Peyer's patch (tissue), 4 donors: ENCODE data around the gene P2RY14. TPM values are rescaled to one million over a fixed set of nuclear protein-coding genes. Genes with fewer than 3 reads are reported as not detected.

ENCODE experiments used
- DNase-seq, 3 donors: peaks; one replicate each; pipeline ENCODE4 v3.0.0-alpha.2; 2017 to 2019
- H3K27ac ChIP-seq, 4 donors: fragments of 200-600 bp; sonication (generic); one replicate each; pipeline ENCODE4 v1.5.1; 2016 to 2019
- H3K27me3 ChIP-seq, 2 donors: fragments of 200-600 bp; sonication (generic); one replicate each; pipeline ENCODE4 v1.5.1; 2019
- H3K36me3 ChIP-seq, 3 donors: fragments of 200-600 bp; sonication (generic); one replicate each; pipeline ENCODE4 v1.5.1; 2016 to 2019
- H3K4me1 ChIP-seq, 4 donors: fragments of 200-600 bp; sonication (generic); one replicate each; pipeline ENCODE4 v1.5.1; 2016 to 2019
- H3K4me3 ChIP-seq, 4 donors: fragments of 200-600 bp; sonication (generic); 1 replicate in 3 of 4; 2 replicates in 1 of 4; pipeline ENCODE4 v1.5.1; 2016 to 2019; ENCODE audit warnings: mild to moderate bottlenecking in 1 of 4
- H3K9me3 ChIP-seq, 4 donors: fragments of 200-600 bp; sonication (generic); one replicate each; pipeline ENCODE4 v1.5.1; 2016 to 2019; ENCODE audit warnings: mild to moderate bottlenecking in 1 of 4
- POLR2A ChIP-seq, 2 donors: fragments of 450-650 bp; IDR thresholded peaks; one replicate each; pipeline ENCODE4 v1.5.1; 2017; ENCODE audit warnings: antibody characterized with exemption in 2 of 2, mild to moderate bottlenecking in 2 of 2, moderate library complexity in 2 of 2
- total RNA-seq, 4 donors: library from RNA; depleted of rRNA; stranded (reverse); fragments of >200 nt; gene quantifications; one replicate each; pipeline ENCODE4 v1.1.0, GENCODE V29; 2016
- TF ChIP-seq, protein P1 (sequence below), 6 experiments: fragments of 450-650 bp in 4 of 6; fragments of 200-600 bp in 2 of 6; sonication (generic) in 1 of 6; IDR thresholded peaks; one replicate each; pipeline ENCODE4 v1.5.1; 2017 to 2019; ENCODE audit warnings: antibody characterized with exemption in 6 of 6, mild to moderate bottlenecking in 3 of 6, moderate library complexity in 1 of 6

P2RY14 gene
- total RNA-seq, 4 donors from 2014 or later, result 1.2 to 3.6 (median 2.0) TPM

DNA sequence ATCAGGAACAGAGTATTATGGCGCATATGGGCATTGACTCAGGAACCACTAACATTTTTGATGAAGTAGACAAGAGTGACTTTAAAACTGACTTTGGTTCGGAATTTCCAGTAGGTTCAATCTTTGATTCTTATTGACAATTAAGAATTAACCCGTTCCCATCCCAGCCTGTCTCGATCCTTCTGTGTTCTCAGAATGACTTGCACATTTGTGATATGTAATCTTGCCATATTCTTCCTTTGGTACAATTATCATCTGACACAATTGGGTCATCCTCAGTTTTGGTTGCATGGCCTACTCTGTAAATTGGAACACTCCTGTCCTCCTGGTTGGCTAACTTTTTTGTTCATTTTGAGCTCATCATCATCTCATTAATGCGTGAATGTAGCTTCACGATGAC, 85.8 kb downstream of the P2RY14 start:
- Histone ChIP-seq H3K4me1 (no peaks in the 10 kb centered on the region), H3K27me3 (no peaks in the 10 kb centered on the region), H3K27ac (no peak overlapping the region), H3K9me3 (no peaks in the 10 kb centered on the region), H3K4me3 (no peak overlapping the region), H3K36me3 (no peaks in the 10 kb centered on the region)
- TF ChIP-seq, protein P1, sequence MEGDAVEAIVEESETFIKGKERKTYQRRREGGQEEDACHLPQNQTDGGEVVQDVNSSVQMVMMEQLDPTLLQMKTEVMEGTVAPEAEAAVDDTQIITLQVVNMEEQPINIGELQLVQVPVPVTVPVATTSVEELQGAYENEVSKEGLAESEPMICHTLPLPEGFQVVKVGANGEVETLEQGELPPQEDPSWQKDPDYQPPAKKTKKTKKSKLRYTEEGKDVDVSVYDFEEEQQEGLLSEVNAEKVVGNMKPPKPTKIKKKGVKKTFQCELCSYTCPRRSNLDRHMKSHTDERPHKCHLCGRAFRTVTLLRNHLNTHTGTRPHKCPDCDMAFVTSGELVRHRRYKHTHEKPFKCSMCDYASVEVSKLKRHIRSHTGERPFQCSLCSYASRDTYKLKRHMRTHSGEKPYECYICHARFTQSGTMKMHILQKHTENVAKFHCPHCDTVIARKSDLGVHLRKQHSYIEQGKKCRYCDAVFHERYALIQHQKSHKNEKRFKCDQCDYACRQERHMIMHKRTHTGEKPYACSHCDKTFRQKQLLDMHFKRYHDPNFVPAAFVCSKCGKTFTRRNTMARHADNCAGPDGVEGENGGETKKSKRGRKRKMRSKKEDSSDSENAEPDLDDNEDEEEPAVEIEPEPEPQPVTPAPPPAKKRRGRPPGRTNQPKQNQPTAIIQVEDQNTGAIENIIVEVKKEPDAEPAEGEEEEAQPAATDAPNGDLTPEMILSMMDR (IDR thresholded peaks at IDR 0.05), result no peak
- no peak for TF ChIP-seq POLR2A (IDR thresholded peaks at IDR 0.05)
- no peak for DNase-seq

DNA sequence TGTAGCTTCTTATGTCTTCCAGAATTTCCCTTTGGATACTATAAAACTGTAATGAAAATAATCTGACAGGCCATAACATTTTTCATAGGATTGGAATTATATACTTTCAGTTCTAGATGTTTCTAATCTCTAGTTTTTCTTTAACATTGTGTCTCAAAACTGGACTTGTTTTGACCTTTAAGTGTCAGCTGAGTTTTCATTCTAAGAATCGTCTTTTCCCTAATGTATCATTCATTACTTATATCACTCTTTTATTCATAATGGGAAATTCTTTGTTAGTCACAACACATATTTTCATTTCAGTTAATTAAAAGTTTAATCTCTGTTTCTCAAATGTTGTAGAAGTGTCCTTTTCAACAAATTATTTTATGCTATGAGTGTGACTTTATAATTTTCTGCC, 87.2 kb downstream of the P2RY14 start:
- Histone ChIP-seq H3K36me3 (no peaks in the 10 kb centered on the region), H3K4me1 (no peaks in the 10 kb centered on the region), H3K27ac (no peak overlapping the region), H3K4me3 (no peak overlapping the region), H3K9me3 (no peaks in the 10 kb centered on the region), H3K27me3 (no peaks in the 10 kb centered on the region)
- no peak for DNase-seq
- TF ChIP-seq POLR2A (IDR thresholded peaks at IDR 0.05), result no peak
- TF ChIP-seq, protein P1 (IDR thresholded peaks at IDR 0.05), result no peak

DNA sequence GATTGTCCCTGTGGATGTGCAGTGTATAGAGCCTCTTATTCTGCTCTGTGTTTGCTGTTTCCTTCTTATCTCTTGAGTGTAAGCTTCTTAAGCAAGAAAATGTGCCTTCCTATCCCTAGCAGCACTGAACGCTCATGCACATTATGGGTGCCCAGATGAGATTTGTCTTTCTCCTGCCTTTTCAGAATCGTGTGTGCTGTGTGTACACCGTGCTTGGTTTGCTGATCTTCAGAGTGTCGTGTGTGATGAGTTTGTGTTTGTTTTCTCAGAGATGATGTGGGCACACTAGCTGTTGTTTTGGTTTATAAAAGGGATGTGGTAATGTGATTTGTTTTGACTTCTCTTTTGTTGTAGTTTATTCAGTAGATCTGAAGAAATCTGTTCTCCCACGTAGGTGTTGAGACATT, 95.1 kb downstream of the P2RY14 start:
- peak in 1 of 3 donors; percentile 62 for DNase-seq
- Histone ChIP-seq H3K27me3 (no peaks in the 10 kb centered on the region), H3K36me3 (no peaks in the 10 kb centered on the region), H3K4me1 (no peaks in the 10 kb centered on the region), H3K9me3 (no peaks in the 10 kb centered on the region), H3K27ac (peak overlapping the region in 2 of 4 donors; percentile 1 to 49), H3K4me3 (no peak overlapping the region)
- TF ChIP-seq, protein P1 (IDR thresholded peaks at IDR 0.05), result no peak
- peak in 1 of 2 donors; percentile 32 for TF ChIP-seq POLR2A (IDR thresholded peaks at IDR 0.05)

DNA sequence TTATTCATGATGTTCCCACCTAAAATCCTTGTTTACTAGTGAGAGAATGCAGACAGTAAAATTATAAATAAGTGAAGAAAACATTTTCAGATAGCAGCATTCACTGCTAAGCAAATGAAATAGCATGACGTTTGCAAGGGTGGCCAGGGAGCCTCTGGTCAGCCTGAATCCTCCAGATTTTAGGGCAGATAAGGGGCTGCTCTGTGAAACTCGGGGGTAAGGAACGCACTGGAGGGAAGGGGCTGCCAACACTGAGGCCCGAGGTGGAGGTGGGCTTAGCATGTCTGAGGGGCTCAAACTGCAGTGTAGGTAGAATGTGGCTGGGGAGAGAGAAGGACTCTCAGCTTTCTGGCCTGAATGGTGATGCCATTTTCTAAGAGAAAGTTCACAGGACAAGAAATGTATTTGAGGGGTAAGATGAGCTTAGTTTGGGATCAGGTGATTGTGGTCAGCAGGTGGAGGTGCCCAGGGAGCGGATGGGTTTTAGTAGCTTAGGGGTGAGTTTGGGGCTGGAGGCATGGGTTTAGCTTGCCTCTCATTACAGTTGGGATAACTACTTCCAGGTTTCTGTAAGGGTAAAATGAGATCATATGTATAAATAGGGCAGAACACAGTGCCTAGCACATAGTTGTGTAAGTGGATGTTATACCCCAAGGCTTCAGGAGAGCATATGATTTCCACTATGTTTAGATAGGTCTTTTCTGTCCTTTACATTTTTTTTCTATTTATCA, 95.8 kb downstream of the P2RY14 start:
- Histone ChIP-seq H3K27ac (peak overlapping the region in 2 of 4 donors; percentile 1 to 37), H3K36me3 (no peaks in the 10 kb centered on the region), H3K9me3 (no peaks in the 10 kb centered on the region), H3K27me3 (no peaks in the 10 kb centered on the region), H3K4me3 (no peak overlapping the region), H3K4me1 (no peaks in the 10 kb centered on the region)
- no peak for TF ChIP-seq POLR2A (IDR thresholded peaks at IDR 0.05)
- TF ChIP-seq, protein P1 (IDR thresholded peaks at IDR 0.05), result no peak
- no peak for DNase-seq

DNA sequence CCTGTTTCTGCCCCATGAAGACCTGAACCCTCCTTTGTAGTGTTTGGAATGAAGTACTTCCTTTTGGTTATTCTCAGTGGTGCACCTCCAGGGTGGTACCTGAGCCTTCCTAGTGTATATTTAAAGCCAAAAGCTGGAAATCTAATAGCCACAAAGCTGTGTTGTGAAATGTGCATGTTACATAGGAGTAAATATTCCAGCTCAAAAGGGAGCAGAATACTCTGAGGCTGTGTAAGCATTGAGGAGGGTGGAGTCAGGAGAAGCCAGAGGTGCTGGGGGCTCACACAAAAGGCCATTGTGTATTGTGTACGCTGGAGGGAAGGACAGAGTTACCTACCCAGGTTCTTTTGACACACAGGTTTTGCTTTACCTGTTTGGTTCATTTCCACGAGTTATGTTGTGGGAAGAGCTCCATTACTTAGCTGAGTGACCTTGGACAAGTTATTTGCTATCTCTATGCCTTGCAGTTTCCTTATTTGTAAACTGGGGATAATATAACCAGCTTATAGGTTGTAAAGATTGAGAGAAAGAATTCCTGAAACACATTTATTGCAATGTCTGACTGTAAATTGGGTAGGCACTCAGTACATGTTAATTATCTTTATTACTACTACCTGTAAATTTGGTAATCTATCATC, 100.0 kb downstream of the P2RY14 start:
- no peaks in the 10 kb centered on the region for H3K36me3 ChIP-seq
- no peaks in the 10 kb centered on the region for H3K4me1 ChIP-seq
- H3K9me3 ChIP-seq, result no peaks in the 10 kb centered on the region
- TF ChIP-seq, protein P1 (IDR thresholded peaks at IDR 0.05), result no peak
- TF ChIP-seq POLR2A (IDR thresholded peaks at IDR 0.05), result no peak
- DNase-seq, result no peak
- H3K4me3 ChIP-seq, result no peak overlapping the region
- H3K27me3 ChIP-seq, result no peaks in the 10 kb centered on the region
- no peak overlapping the region for H3K27ac ChIP-seq
